WTC11 (cell line): ENCODE data around the gene ENO1. TPM values are rescaled to one million over a fixed set of nuclear protein-coding genes. Genes with fewer than 3 reads are reported as not detected.

Source experiments
- ATAC-seq: fragments of 200-7000 bp; cut with Tn5 transposase; 2 replicates; pipeline ENCODE4 v1.10.0; 2021; ENCODE audit warnings: mild to moderate bottlenecking, moderate library complexity
- CTCF ChIA-PET: fragments of 300-600 bp; sonication (Branson Sonifier 250); formaldehyde crosslinking; loops from one replicate; lab custom pipeline; 2021; ENCODE audit warnings: antibody characterized with exemption; lab: Charles Lee
- POLR2A ChIA-PET: fragments of 350-600 bp; sonication (Branson Sonifier 250); formaldehyde crosslinking; loops from one replicate; lab custom pipeline; 2021; ENCODE audit warnings: antibody characterized with exemption; lab: Charles Lee
- DNase-seq: peaks from one replicate; pipeline ENCODE4 v3.0.0; 2021; ENCODE audit warnings: low spot score
- H3K27ac Mint-ChIP-seq: 2 replicates; pipeline ENCODE4 v1.8.0; 2021; ENCODE audit warnings: mixed read lengths
- H3K27me3 Mint-ChIP-seq: 2 replicates; pipeline ENCODE4 v1.8.0; 2021; ENCODE audit warnings: low read depth, mild to moderate bottlenecking, moderate library complexity, mixed read lengths
- H3K36me3 Mint-ChIP-seq: 2 replicates; pipeline ENCODE4 v1.8.0; 2021; ENCODE audit warnings: mixed read lengths
- H3K4me1 Mint-ChIP-seq: 2 replicates; pipeline ENCODE4 v1.8.0; 2022; ENCODE audit warnings: mixed read lengths
- H3K4me3 Mint-ChIP-seq: 2 replicates; pipeline ENCODE4 v1.8.0; 2021; ENCODE audit warnings: mild to moderate bottlenecking, moderate library complexity, mixed read lengths
- H3K9me3 Mint-ChIP-seq: 2 replicates; pipeline ENCODE4 v1.8.0; 2021; ENCODE audit warnings: mixed read lengths
- ATF1 ChIP-seq: sonication (generic); formaldehyde crosslinking; IDR thresholded peaks from 2 replicates; pipeline ENCODE4 v1.8.1; 2023; ENCODE audit warnings: mild to moderate bottlenecking, moderate library complexity, missing genetic modification reagents
- ELF4 ChIP-seq: sonication (generic); formaldehyde crosslinking; IDR thresholded peaks from 2 replicates; pipeline ENCODE4 v1.8.1; 2022; ENCODE audit warnings: low read depth, mild to moderate bottlenecking, moderate library complexity, missing genetic modification reagents
- GTF2I ChIP-seq: fragments of 250-450 bp; sonication (Bioruptor Pico); conservative IDR thresholded peaks from 2 replicates; pipeline ENCODE4 v1.4.0; 2021; ENCODE audit warnings: mild to moderate bottlenecking
- JAZF1 ChIP-seq: fragments of 250-450 bp; sonication (Bioruptor Pico); IDR thresholded peaks from 2 replicates; pipeline ENCODE4 v1.9.0; 2021; ENCODE audit warnings: moderate library complexity, mild to moderate bottlenecking, inconsistent platforms
- JUN ChIP-seq: sonication (generic); formaldehyde crosslinking; IDR thresholded peaks from 2 replicates; pipeline ENCODE4 v1.8.0; 2023; ENCODE audit warnings: mild to moderate bottlenecking, missing genetic modification reagents
- KAT7 ChIP-seq: sonication (generic); formaldehyde crosslinking; IDR thresholded peaks from 2 replicates; pipeline ENCODE4 v1.8.1; 2023; ENCODE audit warnings: missing genetic modification reagents, mild to moderate bottlenecking, borderline replicate concordance
- NFATC4 ChIP-seq: fragments of 250-450 bp; sonication (Bioruptor Pico); IDR thresholded peaks from 2 replicates; pipeline ENCODE4 v1.9.0; 2021; ENCODE audit warnings: mild to moderate bottlenecking
- RORB ChIP-seq: fragments of 250-450 bp; sonication (Bioruptor Pico); IDR thresholded peaks from 2 replicates; pipeline ENCODE4 v1.9.0; 2021; ENCODE audit warnings: mild to moderate bottlenecking
- SOX15 ChIP-seq: fragments of 250-450 bp; sonication (Bioruptor Pico); IDR thresholded peaks from 2 replicates; pipeline ENCODE4 v1.9.0; 2021; ENCODE audit warnings: mild to moderate bottlenecking
- SP1 ChIP-seq: sonication (generic); formaldehyde crosslinking; conservative IDR thresholded peaks from 2 replicates; pipeline ENCODE4 v1.8.1; 2022; ENCODE audit warnings: missing genetic modification reagents
- TEAD1 ChIP-seq: sonication (generic); formaldehyde crosslinking; IDR thresholded peaks from 2 replicates; pipeline ENCODE4 v1.8.0; 2022; ENCODE audit warnings: mild to moderate bottlenecking, missing genetic modification reagents
- ZBTB21 ChIP-seq: sonication (generic); formaldehyde crosslinking; IDR thresholded peaks from 2 replicates; pipeline ENCODE4 v1.8.1; 2023; ENCODE audit warnings: mild to moderate bottlenecking, missing genetic modification reagents, borderline replicate concordance
- ZNF396 ChIP-seq: fragments of 250-450 bp; sonication (Bioruptor Pico); IDR thresholded peaks from 2 replicates; pipeline ENCODE4 v1.8.0; 2021; ENCODE audit warnings: mild to moderate bottlenecking, moderate library complexity, borderline replicate concordance
- ZNF416 ChIP-seq: fragments of 250-450 bp; sonication (Bioruptor Pico); IDR thresholded peaks from 2 replicates; pipeline ENCODE4 v1.9.0; 2021; ENCODE audit warnings: mild to moderate bottlenecking, inconsistent platforms
- total RNA-seq: library from RNA; stranded (reverse); gene quantifications from 3 replicates; pipeline ENCODE4 v1.2.3, GENCODE V29; 2021
- TF ChIP-seq, protein P1 (sequence below): sonication (generic); formaldehyde crosslinking; IDR thresholded peaks from 2 replicates; pipeline ENCODE4 v1.8.1; 2023; ENCODE audit warnings: mild to moderate bottlenecking, moderate library complexity, missing genetic modification reagents
- TF ChIP-seq, protein P2 (sequence below): fragments of 250-450 bp; sonication (Bioruptor Pico); IDR thresholded peaks from 2 replicates; pipeline ENCODE4 v1.8.0; 2021; ENCODE audit warnings: mild to moderate bottlenecking
- TF ChIP-seq, protein P3 (sequence below): sonication (generic); formaldehyde crosslinking; IDR thresholded peaks from 2 replicates; pipeline ENCODE4 v1.8.0; 2023; ENCODE audit warnings: missing genetic modification reagents, mild to moderate bottlenecking, borderline replicate concordance
- TF ChIP-seq, protein P4 (sequence below): sonication (generic); formaldehyde crosslinking; IDR thresholded peaks from 2 replicates; pipeline ENCODE4 v1.8.1; 2022; ENCODE audit warnings: low read depth, mild to moderate bottlenecking, moderate library complexity, missing genetic modification reagents, borderline replicate concordance
- TF ChIP-seq, protein P5 (sequence below): sonication (generic); formaldehyde crosslinking; conservative IDR thresholded peaks from 2 replicates; pipeline ENCODE4 v1.8.1; 2022; ENCODE audit warnings: mild to moderate bottlenecking, missing genetic modification reagents
- TF ChIP-seq, protein P6 (sequence below): sonication (generic); formaldehyde crosslinking; IDR thresholded peaks from 2 replicates; pipeline ENCODE4 v1.8.1; 2023; ENCODE audit warnings: mild to moderate bottlenecking, missing genetic modification reagents
- TF ChIP-seq, protein P7 (sequence below): fragments of 200-600 bp; IDR thresholded peaks from 2 replicates; pipeline ENCODE4 v1.8.0; 2022; ENCODE audit warnings: antibody characterized with exemption
- TF ChIP-seq, protein P8 (sequence below): sonication (generic); formaldehyde crosslinking; IDR thresholded peaks from 2 replicates; pipeline ENCODE4 v1.8.0; 2022; ENCODE audit warnings: mild to moderate bottlenecking, missing genetic modification reagents

The ENO1 gene
- total RNA-seq, 1 experiment from 2014 or later: 1,978 TPM

DNA sequence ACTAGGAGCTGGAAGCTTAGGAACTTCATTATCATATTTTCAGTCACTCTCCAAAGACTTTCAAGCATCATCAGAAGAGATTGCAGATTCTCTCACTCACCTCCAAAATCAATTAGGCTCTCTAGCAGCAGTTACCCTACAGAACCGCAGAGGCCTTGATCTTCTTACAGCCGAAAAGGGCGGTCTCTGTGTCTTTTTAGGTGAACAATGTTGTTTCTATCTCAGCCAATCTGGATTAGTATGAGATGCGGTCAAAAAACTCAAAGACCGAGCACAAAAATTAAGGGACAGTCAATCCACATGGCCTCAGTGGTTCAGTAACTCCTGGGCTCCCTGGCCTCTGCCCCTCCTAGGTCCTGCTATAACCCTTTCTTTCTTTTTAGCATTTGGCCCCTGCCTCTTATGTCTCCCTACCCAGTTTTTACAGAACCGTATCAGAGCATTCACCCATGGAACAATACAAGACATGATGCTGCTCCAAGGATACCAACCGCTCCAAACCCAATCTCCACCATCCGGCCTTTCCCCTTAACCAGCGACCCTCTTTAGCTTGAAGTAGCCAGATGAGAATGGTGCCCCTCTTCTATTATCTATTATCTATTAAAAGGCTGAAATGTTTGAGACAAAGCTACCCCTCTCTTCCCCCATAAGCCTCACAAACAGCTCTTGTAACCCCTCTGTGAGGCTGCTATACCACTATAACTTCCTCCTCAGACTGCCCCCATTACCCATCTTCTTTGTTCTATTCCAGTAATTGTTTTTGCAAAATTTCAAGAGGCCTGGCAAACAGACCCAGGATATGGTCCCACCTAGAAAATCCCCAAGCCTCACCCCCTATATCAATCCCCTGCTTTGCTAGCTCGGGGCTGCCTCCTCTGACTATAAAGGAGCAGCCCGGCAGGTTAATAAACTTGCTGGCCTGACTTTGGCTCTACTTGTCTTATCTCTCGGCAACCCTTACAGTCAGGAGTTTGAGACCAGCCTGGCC is 48.5 kb upstream of the ENO1 start (continued):
- TF ChIP-seq, protein P1, sequence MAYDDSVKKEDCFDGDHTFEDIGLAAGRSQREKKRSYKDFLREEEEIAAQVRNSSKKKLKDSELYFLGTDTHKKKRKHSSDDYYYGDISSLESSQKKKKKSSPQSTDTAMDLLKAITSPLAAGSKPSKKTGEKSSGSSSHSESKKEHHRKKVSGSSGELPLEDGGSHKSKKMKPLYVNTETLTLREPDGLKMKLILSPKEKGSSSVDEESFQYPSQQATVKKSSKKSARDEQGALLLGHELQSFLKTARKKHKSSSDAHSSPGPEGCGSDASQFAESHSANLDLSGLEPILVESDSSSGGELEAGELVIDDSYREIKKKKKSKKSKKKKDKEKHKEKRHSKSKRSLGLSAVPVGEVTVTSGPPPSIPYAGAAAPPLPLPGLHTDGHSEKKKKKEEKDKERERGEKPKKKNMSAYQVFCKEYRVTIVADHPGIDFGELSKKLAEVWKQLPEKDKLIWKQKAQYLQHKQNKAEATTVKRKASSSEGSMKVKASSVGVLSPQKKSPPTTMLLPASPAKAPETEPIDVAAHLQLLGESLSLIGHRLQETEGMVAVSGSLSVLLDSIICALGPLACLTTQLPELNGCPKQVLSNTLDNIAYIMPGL (CRISPR knock-in tag): no peak
- TF ChIP-seq, protein P2, sequence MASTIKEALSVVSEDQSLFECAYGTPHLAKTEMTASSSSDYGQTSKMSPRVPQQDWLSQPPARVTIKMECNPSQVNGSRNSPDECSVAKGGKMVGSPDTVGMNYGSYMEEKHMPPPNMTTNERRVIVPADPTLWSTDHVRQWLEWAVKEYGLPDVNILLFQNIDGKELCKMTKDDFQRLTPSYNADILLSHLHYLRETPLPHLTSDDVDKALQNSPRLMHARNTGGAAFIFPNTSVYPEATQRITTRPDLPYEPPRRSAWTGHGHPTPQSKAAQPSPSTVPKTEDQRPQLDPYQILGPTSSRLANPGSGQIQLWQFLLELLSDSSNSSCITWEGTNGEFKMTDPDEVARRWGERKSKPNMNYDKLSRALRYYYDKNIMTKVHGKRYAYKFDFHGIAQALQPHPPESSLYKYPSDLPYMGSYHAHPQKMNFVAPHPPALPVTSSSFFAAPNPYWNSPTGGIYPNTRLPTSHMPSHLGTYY (CRISPR knock-in tag): no peak
- TF ChIP-seq ELF4 (CRISPR knock-in tag): no peak
- no peak for TF ChIP-seq ZBTB21 (CRISPR knock-in tag)
- no peak for TF ChIP-seq JAZF1 (CRISPR knock-in tag)
- TF ChIP-seq SP1: no peak
- no peak for TF ChIP-seq ATF1 (CRISPR knock-in tag)

DNA sequence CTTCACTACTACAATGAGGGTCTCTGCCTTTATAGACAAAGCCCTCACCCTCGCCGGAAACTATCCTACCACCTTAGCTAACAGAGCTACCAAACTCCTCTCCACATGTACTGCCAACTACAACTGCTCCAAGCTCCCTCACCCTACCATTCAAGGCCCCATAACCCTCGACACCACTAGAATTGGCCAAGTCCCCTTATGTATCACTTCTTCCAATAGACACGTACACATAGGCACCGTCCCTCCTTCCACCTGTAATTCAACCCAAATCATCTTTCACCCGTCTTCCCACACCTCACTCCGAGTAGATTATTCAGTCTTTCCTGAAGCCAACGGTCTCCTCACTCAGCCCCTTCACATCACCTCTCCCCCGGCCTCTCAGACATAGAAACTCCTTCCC is 47.5 kb upstream of the ENO1 start:
- Mint-ChIP-seq H3K4me1 (no peaks in the 10 kb centered on the region), H3K9me3 (no peaks in the 10 kb centered on the region), H3K4me3 (no peak overlapping the region), H3K27ac (no peak overlapping the region), H3K27me3 (no peaks in the 10 kb centered on the region), H3K36me3 (no peaks in the 10 kb centered on the region)
- ChIA-PET POLR2A (interaction anchor here (1.5 kb wide), 1 partner anchor 79 kb away, joined by 3 read pairs; no protein-coding TSS in a partner anchor), CTCF (interaction anchor here (1.4 to 1.6 kb wide), 3 partner anchors 37 to 79 kb away, joined by 4 to 9 read pairs (median 5); no protein-coding TSS in a partner anchor)
- ATAC-seq: no peak
- DNase-seq: no peak
- no peak for TF ChIP-seq KAT7
- TF ChIP-seq, protein P3, sequence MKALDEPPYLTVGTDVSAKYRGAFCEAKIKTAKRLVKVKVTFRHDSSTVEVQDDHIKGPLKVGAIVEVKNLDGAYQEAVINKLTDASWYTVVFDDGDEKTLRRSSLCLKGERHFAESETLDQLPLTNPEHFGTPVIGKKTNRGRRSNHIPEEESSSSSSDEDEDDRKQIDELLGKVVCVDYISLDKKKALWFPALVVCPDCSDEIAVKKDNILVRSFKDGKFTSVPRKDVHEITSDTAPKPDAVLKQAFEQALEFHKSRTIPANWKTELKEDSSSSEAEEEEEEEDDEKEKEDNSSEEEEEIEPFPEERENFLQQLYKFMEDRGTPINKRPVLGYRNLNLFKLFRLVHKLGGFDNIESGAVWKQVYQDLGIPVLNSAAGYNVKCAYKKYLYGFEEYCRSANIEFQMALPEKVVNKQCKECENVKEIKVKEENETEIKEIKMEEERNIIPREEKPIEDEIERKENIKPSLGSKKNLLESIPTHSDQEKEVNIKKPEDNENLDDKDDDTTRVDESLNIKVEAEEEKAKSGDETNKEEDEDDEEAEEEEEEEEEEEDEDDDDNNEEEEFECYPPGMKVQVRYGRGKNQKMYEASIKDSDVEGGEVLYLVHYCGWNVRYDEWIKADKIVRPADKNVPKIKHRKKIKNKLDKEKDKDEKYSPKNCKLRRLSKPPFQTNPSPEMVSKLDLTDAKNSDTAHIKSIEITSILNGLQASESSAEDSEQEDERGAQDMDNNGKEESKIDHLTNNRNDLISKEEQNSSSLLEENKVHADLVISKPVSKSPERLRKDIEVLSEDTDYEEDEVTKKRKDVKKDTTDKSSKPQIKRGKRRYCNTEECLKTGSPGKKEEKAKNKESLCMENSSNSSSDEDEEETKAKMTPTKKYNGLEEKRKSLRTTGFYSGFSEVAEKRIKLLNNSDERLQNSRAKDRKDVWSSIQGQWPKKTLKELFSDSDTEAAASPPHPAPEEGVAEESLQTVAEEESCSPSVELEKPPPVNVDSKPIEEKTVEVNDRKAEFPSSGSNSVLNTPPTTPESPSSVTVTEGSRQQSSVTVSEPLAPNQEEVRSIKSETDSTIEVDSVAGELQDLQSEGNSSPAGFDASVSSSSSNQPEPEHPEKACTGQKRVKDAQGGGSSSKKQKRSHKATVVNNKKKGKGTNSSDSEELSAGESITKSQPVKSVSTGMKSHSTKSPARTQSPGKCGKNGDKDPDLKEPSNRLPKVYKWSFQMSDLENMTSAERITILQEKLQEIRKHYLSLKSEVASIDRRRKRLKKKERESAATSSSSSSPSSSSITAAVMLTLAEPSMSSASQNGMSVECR (CRISPR knock-in tag): no peak
- TF ChIP-seq, protein P4, sequence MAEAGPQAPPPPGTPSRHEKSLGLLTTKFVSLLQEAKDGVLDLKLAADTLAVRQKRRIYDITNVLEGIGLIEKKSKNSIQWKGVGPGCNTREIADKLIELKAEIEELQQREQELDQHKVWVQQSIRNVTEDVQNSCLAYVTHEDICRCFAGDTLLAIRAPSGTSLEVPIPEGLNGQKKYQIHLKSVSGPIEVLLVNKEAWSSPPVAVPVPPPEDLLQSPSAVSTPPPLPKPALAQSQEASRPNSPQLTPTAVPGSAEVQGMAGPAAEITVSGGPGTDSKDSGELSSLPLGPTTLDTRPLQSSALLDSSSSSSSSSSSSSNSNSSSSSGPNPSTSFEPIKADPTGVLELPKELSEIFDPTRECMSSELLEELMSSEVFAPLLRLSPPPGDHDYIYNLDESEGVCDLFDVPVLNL: no peak
- TF ChIP-seq ZNF396 (CRISPR knock-in tag): no peak
- TF ChIP-seq, protein P5, sequence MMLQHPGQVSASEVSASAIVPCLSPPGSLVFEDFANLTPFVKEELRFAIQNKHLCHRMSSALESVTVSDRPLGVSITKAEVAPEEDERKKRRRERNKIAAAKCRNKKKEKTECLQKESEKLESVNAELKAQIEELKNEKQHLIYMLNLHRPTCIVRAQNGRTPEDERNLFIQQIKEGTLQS: no peak
- no peak for TF ChIP-seq GTF2I
- TF ChIP-seq, protein P6, sequence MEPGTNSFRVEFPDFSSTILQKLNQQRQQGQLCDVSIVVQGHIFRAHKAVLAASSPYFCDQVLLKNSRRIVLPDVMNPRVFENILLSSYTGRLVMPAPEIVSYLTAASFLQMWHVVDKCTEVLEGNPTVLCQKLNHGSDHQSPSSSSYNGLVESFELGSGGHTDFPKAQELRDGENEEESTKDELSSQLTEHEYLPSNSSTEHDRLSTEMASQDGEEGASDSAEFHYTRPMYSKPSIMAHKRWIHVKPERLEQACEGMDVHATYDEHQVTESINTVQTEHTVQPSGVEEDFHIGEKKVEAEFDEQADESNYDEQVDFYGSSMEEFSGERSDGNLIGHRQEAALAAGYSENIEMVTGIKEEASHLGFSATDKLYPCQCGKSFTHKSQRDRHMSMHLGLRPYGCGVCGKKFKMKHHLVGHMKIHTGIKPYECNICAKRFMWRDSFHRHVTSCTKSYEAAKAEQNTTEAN (CRISPR knock-in tag): no peak
- TF ChIP-seq, protein P7, sequence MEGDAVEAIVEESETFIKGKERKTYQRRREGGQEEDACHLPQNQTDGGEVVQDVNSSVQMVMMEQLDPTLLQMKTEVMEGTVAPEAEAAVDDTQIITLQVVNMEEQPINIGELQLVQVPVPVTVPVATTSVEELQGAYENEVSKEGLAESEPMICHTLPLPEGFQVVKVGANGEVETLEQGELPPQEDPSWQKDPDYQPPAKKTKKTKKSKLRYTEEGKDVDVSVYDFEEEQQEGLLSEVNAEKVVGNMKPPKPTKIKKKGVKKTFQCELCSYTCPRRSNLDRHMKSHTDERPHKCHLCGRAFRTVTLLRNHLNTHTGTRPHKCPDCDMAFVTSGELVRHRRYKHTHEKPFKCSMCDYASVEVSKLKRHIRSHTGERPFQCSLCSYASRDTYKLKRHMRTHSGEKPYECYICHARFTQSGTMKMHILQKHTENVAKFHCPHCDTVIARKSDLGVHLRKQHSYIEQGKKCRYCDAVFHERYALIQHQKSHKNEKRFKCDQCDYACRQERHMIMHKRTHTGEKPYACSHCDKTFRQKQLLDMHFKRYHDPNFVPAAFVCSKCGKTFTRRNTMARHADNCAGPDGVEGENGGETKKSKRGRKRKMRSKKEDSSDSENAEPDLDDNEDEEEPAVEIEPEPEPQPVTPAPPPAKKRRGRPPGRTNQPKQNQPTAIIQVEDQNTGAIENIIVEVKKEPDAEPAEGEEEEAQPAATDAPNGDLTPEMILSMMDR: no peak
- TF ChIP-seq, protein P8, sequence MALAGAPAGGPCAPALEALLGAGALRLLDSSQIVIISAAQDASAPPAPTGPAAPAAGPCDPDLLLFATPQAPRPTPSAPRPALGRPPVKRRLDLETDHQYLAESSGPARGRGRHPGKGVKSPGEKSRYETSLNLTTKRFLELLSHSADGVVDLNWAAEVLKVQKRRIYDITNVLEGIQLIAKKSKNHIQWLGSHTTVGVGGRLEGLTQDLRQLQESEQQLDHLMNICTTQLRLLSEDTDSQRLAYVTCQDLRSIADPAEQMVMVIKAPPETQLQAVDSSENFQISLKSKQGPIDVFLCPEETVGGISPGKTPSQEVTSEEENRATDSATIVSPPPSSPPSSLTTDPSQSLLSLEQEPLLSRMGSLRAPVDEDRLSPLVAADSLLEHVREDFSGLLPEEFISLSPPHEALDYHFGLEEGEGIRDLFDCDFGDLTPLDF: no peak
- no peak for TF ChIP-seq SOX15
- no peak for TF ChIP-seq RORB (CRISPR knock-in tag)
- no peak for TF ChIP-seq ZNF416 (CRISPR knock-in tag)
- no peak for TF ChIP-seq NFATC4 (CRISPR knock-in tag)
- TF ChIP-seq TEAD1 (CRISPR knock-in tag): no peak
- TF ChIP-seq JUN (CRISPR knock-in tag): no peak
